Fibroblast of gingiva (primary cell): ENCODE results near the gene NXNL2.

Experiments used
- DNase-seq: peaks from one replicate; pipeline ENCODE4 v3.0.0-alpha.2; 2011; ENCODE audit warnings: low read depth

NXNL2 gene

GRCh38 chr9:88578121-88579049 lies 43.4 kb downstream of the NXNL2 start:
- DNase-seq = peak; percentile 63

GRCh38 chr9:88579050-88579715 lies 44.2 kb downstream of the NXNL2 start:
- DNase-seq = no peak

GRCh38 chr9:88580961-88581360 lies 46.0 kb downstream of the NXNL2 start:
- no peak for DNase-seq

- peak; percentile 18 for DNase-seq
Measured at GRCh38 chr9:88583901-88584596, 49.1 kb downstream of the NXNL2 start.

- no peak for DNase-seq
Measured at GRCh38 chr9:88585426-88585825, 50.4 kb downstream of the NXNL2 start.

GRCh38 chr9:88586452-88586851 lies 51.5 kb downstream of the NXNL2 start:
- DNase-seq = peak; percentile 77

GRCh38 chr9:88587182-88587581 lies 52.2 kb downstream of the NXNL2 start:
- peak; percentile 33 for DNase-seq

GRCh38 chr9:88587885-88588649 lies 53.1 kb downstream of the NXNL2 start:
- peak; percentile 29 for DNase-seq

- DNase-seq = no peak
Measured at GRCh38 chr9:88589656-88590055, 54.7 kb downstream of the NXNL2 start.

- no peak for DNase-seq
Measured at GRCh38 chr9:88590558-88591146, 55.7 kb downstream of the NXNL2 start.

- peak; percentile 60 for DNase-seq
Measured at GRCh38 chr9:88593537-88594185, 58.7 kb downstream of the NXNL2 start.
